ENCODE measurements around the gene NAGS. TPM values are rescaled to one million over a fixed set of nuclear protein-coding genes. Genes with fewer than 3 reads are reported as not detected.

Gene NAGS
- total RNA-seq, 1 experiment from 2014 or later = 3.7 TPM

DNA sequence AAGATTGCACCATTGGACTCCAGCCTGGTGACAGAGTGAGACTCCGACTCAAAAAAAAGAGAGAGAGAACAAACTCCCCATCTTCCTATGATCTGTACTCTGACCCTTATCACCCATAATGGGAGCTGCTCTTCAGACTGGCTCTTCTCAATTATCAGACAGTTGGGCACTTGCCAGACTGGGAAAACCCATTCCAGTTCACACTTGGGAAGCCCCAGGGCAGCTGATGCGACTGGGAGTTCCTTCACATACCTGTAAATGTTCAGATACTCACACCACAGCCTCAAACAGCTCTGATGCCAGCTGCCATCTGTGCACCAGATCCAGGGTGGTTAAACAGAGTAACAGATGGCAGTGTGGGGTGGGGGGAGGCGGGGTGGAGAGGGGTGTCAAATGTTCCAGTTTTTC, 34.2 kb downstream of the NAGS start:
- H3K9me3 Mint-ChIP-seq = no peaks in the 10 kb centered on the region
- H3K18ac ChIP-seq (ENCODE audit: insufficient read length, low read depth, low read length) = no peak overlapping the region
- TF ChIP-seq, protein P1, sequence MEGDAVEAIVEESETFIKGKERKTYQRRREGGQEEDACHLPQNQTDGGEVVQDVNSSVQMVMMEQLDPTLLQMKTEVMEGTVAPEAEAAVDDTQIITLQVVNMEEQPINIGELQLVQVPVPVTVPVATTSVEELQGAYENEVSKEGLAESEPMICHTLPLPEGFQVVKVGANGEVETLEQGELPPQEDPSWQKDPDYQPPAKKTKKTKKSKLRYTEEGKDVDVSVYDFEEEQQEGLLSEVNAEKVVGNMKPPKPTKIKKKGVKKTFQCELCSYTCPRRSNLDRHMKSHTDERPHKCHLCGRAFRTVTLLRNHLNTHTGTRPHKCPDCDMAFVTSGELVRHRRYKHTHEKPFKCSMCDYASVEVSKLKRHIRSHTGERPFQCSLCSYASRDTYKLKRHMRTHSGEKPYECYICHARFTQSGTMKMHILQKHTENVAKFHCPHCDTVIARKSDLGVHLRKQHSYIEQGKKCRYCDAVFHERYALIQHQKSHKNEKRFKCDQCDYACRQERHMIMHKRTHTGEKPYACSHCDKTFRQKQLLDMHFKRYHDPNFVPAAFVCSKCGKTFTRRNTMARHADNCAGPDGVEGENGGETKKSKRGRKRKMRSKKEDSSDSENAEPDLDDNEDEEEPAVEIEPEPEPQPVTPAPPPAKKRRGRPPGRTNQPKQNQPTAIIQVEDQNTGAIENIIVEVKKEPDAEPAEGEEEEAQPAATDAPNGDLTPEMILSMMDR (conservative IDR thresholded peaks at IDR 0.05) = no peak
- peaks cover 2 to 6% of the 10 kb centered on the region in 2 experiments; a peak in 3 of 4 replicates for H3K4me1 Mint-ChIP-seq
- no peak overlapping the region for H3T11ph ChIP-seq (ENCODE audit: low read length)
- peaks cover 11% of the 10 kb centered on the region for H3K79me1 ChIP-seq (ENCODE audit: insufficient read depth, low read depth, low read length, poor library complexity, severe bottlenecking)
- H2AK5ac ChIP-seq (ENCODE audit: insufficient read length, low read length) = no peak overlapping the region
- H3K23ac ChIP-seq (ENCODE audit: insufficient read length, low read depth, low read length) = no peak overlapping the region
- H3K27me3 Mint-ChIP-seq (ENCODE audit: low read depth) = no peaks in the 10 kb centered on the region
- no peaks in the 10 kb centered on the region for H3K27me3 ChIP-seq (ENCODE audit: insufficient read depth, low read length)
- no peaks in the 10 kb centered on the region for H3K9me3 ChIP-seq (ENCODE audit: control insufficient read depth, low read depth, low read length)
- no peaks in the 10 kb centered on the region for H3K4me1 ChIP-seq (ENCODE audit: insufficient read depth, low read length)
- H3K56ac ChIP-seq (ENCODE audit: insufficient read length, low read depth, low read length) = no peak overlapping the region
- no peak overlapping the region for H3K27ac ChIP-seq (ENCODE audit: insufficient read length, low read depth, low read length)
- H4K5ac ChIP-seq (ENCODE audit: insufficient read length, low read depth, low read length) = no peak overlapping the region
- H2BK5ac ChIP-seq (ENCODE audit: insufficient read length, low read length) = no peak overlapping the region
- no peak overlapping the region for H2BK20ac ChIP-seq (ENCODE audit: low read depth, low read length, poor library complexity, severe bottlenecking)
- no peak overlapping the region for H4K91ac ChIP-seq (ENCODE audit: insufficient read length, low read depth, low read length)
- H4K20me1 ChIP-seq (ENCODE audit: control insufficient read depth, insufficient read depth, insufficient read length) = no peaks in the 10 kb centered on the region
- peak overlapping the region in 1 of 3 experiments; percentile 49; a peak in 1 of 7 replicates for H3K27ac Mint-ChIP-seq
- H3K14ac ChIP-seq (ENCODE audit: insufficient read depth, low read length) = no peak overlapping the region
- peaks cover 29 to 64% (median 59%) of the 10 kb centered on the region in 3 experiments; a peak in 6 of 7 replicates for H3K36me3 Mint-ChIP-seq (ENCODE audit: insufficient read depth in 1 of 3, low read depth in 3 of 3)
- H3K9ac ChIP-seq (ENCODE audit: extremely low read depth, insufficient read length, low read length) = no peak overlapping the region
- no peak overlapping the region for H2BK120ac ChIP-seq (ENCODE audit: low read depth, low read length, poor library complexity, severe bottlenecking)
- H2BK12ac ChIP-seq (ENCODE audit: insufficient read length, low read depth, low read length) = no peak overlapping the region
- no peaks in the 10 kb centered on the region for H3K23me2 ChIP-seq (ENCODE audit: insufficient read length, low read depth, low read length, poor library complexity, severe bottlenecking)
- no peak overlapping the region for H2AFZ ChIP-seq (ENCODE audit: low read length)
- no peak for DNase-seq
- H3K4me2 ChIP-seq (ENCODE audit: insufficient read depth, insufficient read length, low read length) = no peak overlapping the region
- H3K4ac ChIP-seq (ENCODE audit: low read depth, low read length) = no peak overlapping the region
- H2BK15ac ChIP-seq (ENCODE audit: low read depth, low read length) = no peak overlapping the region
- no CpG with 5 or more reads among the region's 3 CpGs for WGBS (ENCODE audit: extremely low coverage, insufficient read length, low lambda C conversion rate)
- H3K79me2 ChIP-seq (ENCODE audit: insufficient read depth, low read length) = peaks cover 9% of the 10 kb centered on the region; the same call in 1 of the 2 replicates
- no peak overlapping the region for H3K4me3 Mint-ChIP-seq
- H4K8ac ChIP-seq (replicated peaks; ENCODE audit: insufficient read length, low read depth, low read length) = no peak overlapping the region
